Thyroid gland (tissue), 4 donors: ENCODE data around the gene TCEAL8. TPM values are rescaled to one million over a fixed set of nuclear protein-coding genes. Genes with fewer than 3 reads are reported as not detected.

Experiments used
- DNase-seq, 2 donors: peaks; one replicate each; pipeline ENCODE4 v3.0.0-alpha.2; 2019
- H3K27ac ChIP-seq, 3 donors: fragments of 200-600 bp; sonication (generic); 1 replicate in 2 of 3; 2 replicates in 1 of 3; pipeline ENCODE4 v1.5.1; 2016 to 2019; ENCODE audit warnings: mild to moderate bottlenecking in 1 of 3, moderate library complexity in 1 of 3
- H3K27me3 ChIP-seq: fragments of 200-600 bp; sonication (generic); one replicate; pipeline ENCODE4 v1.5.1; 2019
- H3K36me3 ChIP-seq, 2 donors: fragments of 200-600 bp; sonication (generic); one replicate each; pipeline ENCODE4 v1.5.1; 2016 to 2019
- H3K4me1 ChIP-seq, 2 donors: fragments of 200-600 bp; sonication (generic); one replicate each; pipeline ENCODE4 v1.5.1; 2017 to 2019
- H3K4me3 ChIP-seq, 3 donors: fragments of 200-600 bp; sonication (generic); replicated peaks in 1 of 3; 1 replicate in 2 of 3; 2 replicates in 1 of 3; pipeline ENCODE4 v1.5.1; 2016; ENCODE audit warnings: mild to moderate bottlenecking in 1 of 3
- H3K9me3 ChIP-seq: fragments of 200-600 bp; sonication (generic); one replicate; pipeline ENCODE4 v1.5.1; 2017
- CTCF ChIP-seq, 6 experiments: fragments of 200-600 bp in 3 of 6; fragments of 450-650 bp in 3 of 6; sonication (generic) in 3 of 6; IDR thresholded peaks; one replicate each; pipeline ENCODE4 v1.5.1; 2016 to 2019; ENCODE audit warnings: antibody characterized with exemption in 6 of 6, mild to moderate bottlenecking in 2 of 6, inconsistent platforms in 1 of 6, moderate library complexity in 1 of 6
- POLR2A ChIP-seq, 2 donors: fragments of 450-650 bp; IDR thresholded peaks; one replicate each; pipeline ENCODE4 v1.6.1; 2017; ENCODE audit warnings: antibody characterized with exemption in 2 of 2, mild to moderate bottlenecking in 2 of 2, moderate library complexity in 1 of 2
- whole genome bisulfite sequencing, 2 donors: methylation state at CpG; one replicate each; pipeline ENCODE4 v1.1.5; 2017; 5-methylcytosine and 5-hydroxymethylcytosine counted together
- intact Hi-C: fragments of 100-400 bp; cut with DNase I; formaldehyde crosslinking; loops from one replicate; pipeline ENCODE4 v1.15.1; 2023
- total RNA-seq, 4 donors: library from RNA; depleted of rRNA; stranded (reverse); fragments of >200 nt; gene quantifications; one replicate each; pipeline ENCODE4 v1.2.3, GENCODE V29; 2016

The TCEAL8 gene
- 100 to 1,000 TPM in 1 of 4 donors, 10 to 100 TPM in 3; 74.5 to 106 (median 83.8) TPM for total RNA-seq

DNA sequence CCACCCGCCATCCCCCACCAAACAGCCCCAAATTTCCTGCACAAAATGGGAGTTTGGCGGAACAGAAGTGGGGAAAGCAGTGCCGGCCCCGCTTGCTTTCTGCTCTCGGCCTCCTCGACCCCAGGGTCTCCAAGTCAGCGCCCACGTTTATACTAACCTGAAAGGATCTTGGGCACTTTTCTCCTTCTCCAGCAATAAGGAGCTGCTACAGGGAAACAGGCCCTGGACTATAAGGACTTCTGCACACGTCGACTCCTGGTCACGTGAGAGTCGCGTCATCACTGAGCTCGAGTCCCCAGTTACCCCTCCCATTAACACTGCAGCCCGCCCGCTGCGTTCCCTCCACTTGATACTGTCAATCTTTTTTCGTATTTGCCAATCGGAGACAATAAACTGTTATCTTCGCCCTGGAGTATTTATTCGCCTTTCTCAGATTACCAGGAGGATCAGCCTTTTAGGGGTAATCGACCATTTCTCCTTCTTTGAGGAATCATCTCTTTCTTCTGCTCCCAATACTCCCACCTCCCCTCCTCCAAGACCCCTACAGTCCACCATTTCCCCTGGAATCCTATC lies at the start of gene TCEAL8:
Gene TCEAL8, minus strand, starts transcription at position 235 of the 573 bp plus-strand sequence. CDS start 1,176 bp downstream, outside the sequence.
- intact Hi-C loops, result no loop called here
- Histone ChIP-seq H3K27me3 (no peaks in the 10 kb centered on the region), H3K27ac (peak within 1 kb of the TSS; percentile 55 to 88 (median 80)), H3K36me3 (no peaks in the 10 kb centered on the region), H3K4me3 (peak within 1 kb of the TSS in 2 of 3 donors; percentile 39 to 54), H3K4me1 (no peaks in the 10 kb centered on the region), H3K9me3 (no peaks in the 10 kb centered on the region)
- DNase-seq, result peak; percentile 84
- TF ChIP-seq CTCF (IDR thresholded peaks at IDR 0.05) (no peak), POLR2A (IDR thresholded peaks at IDR 0.05) (peak in 1 of 2 donors; percentile 84)
- 0 to 1% methylated on average over 20 to 22 of the region's 22 CpGs for WGBS, 2 donors

- intact Hi-C loops, result no loop called here
- no peak overlapping the region for H3K4me3 ChIP-seq
- TF ChIP-seq POLR2A (IDR thresholded peaks at IDR 0.05), result no peak
- no peak for TF ChIP-seq CTCF (IDR thresholded peaks at IDR 0.05)
- no peaks in the 10 kb centered on the region for H3K4me1 ChIP-seq
- DNase-seq, result no peak
- H3K27me3 ChIP-seq, result no peaks in the 10 kb centered on the region
- no peak overlapping the region for H3K27ac ChIP-seq
- H3K36me3 ChIP-seq, result no peaks in the 10 kb centered on the region
- no peaks in the 10 kb centered on the region for H3K9me3 ChIP-seq
Observed at GRCh38 chrX:103304705-103305104, 49.8 kb upstream of the TCEAL8 start.

- Histone ChIP-seq H3K4me3 (no peak overlapping the region), H3K27me3 (no peaks in the 10 kb centered on the region), H3K36me3 (no peaks in the 10 kb centered on the region), H3K27ac (no peak overlapping the region), H3K9me3 (no peaks in the 10 kb centered on the region), H3K4me1 (no peaks in the 10 kb centered on the region)
- intact Hi-C loops, result no loop called here
- no peak for DNase-seq
- TF ChIP-seq POLR2A (IDR thresholded peaks at IDR 0.05) (no peak), CTCF (IDR thresholded peaks at IDR 0.05) (no peak)
- 95% methylated on average over 2 of the region's 2 CpGs; no CpG with 5 or more reads in 1 of the 2 donors for WGBS, 2 donors
Observed at GRCh38 chrX:103293118-103293517, 38.2 kb upstream of the TCEAL8 start.

- no peak for DNase-seq
- Histone ChIP-seq H3K9me3 (no peaks in the 10 kb centered on the region), H3K27me3 (no peaks in the 10 kb centered on the region), H3K4me1 (no peaks in the 10 kb centered on the region), H3K27ac (no peak overlapping the region), H3K4me3 (no peak overlapping the region), H3K36me3 (no peaks in the 10 kb centered on the region)
- TF ChIP-seq POLR2A (IDR thresholded peaks at IDR 0.05) (no peak), CTCF (IDR thresholded peaks at IDR 0.05) (no peak)
- WGBS, 2 donors, result 81 to 94% methylated on average over 1 of the region's 1 CpG
- intact Hi-C loops, result no loop called here
Observed at GRCh38 chrX:103279624-103280023, 24.7 kb upstream of the TCEAL8 start.

DNA sequence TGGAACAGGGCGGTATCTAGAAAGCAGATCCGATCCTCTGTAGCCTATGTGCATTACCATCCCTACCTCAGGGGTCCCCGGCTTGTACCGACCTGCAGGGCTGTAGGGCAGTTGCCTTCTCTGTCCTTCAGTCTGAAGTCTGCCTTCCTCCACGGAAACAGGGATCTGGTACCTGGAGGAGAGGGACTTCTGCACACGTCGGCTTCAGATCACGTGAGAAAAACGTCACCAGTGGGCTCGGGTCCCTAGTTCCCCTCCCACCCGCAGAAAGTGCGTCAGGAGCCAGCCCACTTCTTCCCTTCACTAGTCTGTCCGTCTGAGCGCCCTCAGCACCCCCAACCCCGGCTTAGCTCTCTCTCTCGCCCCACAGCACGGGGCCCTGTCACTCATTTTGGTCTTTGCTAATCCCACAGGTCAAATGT lies 21.6 kb upstream of the TCEAL8 start, which contains the start of gene TCEAL5:
Gene TCEAL5, minus strand, starts transcription at position 170 of the 422 bp plus-strand sequence. CDS start 2,187 bp downstream, outside the sequence.
- H3K36me3 ChIP-seq, result no peaks in the 10 kb centered on the region
- intact Hi-C loops, result no loop called here
- WGBS, 2 donors, result 0 to 3% methylated on average over 7 to 16 of the region's 17 CpGs
- H3K27me3 ChIP-seq, result no peaks in the 10 kb centered on the region
- H3K27ac ChIP-seq, result no peak within 1 kb of the TSS
- H3K9me3 ChIP-seq, result no peaks in the 10 kb centered on the region
- TF ChIP-seq POLR2A (IDR thresholded peaks at IDR 0.05) (peak in 1 of 2 donors; percentile 38), CTCF (IDR thresholded peaks at IDR 0.05) (no peak)
- H3K4me1 ChIP-seq, result no peaks in the 10 kb centered on the region
- no peak within 1 kb of the TSS for H3K4me3 ChIP-seq
- peak; percentile 15 to 16 for DNase-seq
